Measurements from ENCODE around the gene HEATR9.

HEATR9 gene

GRCh38 chr17:35846055-35846809 lies 22.5 kb downstream of the HEATR9 start:
- Histone ChIP-seq H3K4me3 (ENCODE audit: low read length) (no peak overlapping the region), H3K9ac (ENCODE audit: low read length) (no peak overlapping the region), H3K9me2 (replicated peaks; ENCODE audit: insufficient read depth, low read length) (no peaks in the 10 kb centered on the region), H4K20me1 (ENCODE audit: insufficient read depth, low read length) (peaks cover 3% of the 10 kb centered on the region; the same call in 1 of the 2 replicates), H3K4me1 (ENCODE audit: low read length) (no peaks in the 10 kb centered on the region), H3K27me3 (replicated peaks; ENCODE audit: insufficient read depth, low read length) (no peaks in the 10 kb centered on the region), H3K79me2 (ENCODE audit: low read length) (peaks cover 8% of the 10 kb centered on the region; the same call in 1 of the 2 replicates), H3K9me3 (replicated peaks; ENCODE audit: insufficient read depth, low read length) (no peaks in the 10 kb centered on the region), H3K36me3 (replicated peaks; ENCODE audit: insufficient read depth, low read length) (peaks cover 22% of the 10 kb centered on the region), H3K4me2 (ENCODE audit: low read depth, low read length) (no peak overlapping the region), H3F3A (ENCODE audit: insufficient read depth, low read length) (peaks cover 4% of the 10 kb centered on the region; the same call in 1 of the 2 replicates), H3K27ac (ENCODE audit: low read length) (no peak overlapping the region), H2AFZ (ENCODE audit: low read length) (no peak overlapping the region)
- no peak for DNase-seq
- TF ChIP-seq EZH2 (optimal IDR thresholded peaks at IDR 0.05; ENCODE audit: low read depth, low read length) (no peak), EZH2phosphoT487 (IDR thresholded peaks at IDR 0.05; ENCODE audit: low read length) (no peak), CTCF (IDR thresholded peaks at IDR 0.05; ENCODE audit: low read length) (no peak)

GRCh38 chr17:35844547-35844946 lies 24.1 kb downstream of the HEATR9 start:
- H3K9me2 ChIP-seq (replicated peaks; ENCODE audit: insufficient read depth, low read length) = no peaks in the 10 kb centered on the region
- peaks cover 8% of the 10 kb centered on the region; the same call in 1 of the 2 replicates for H3K79me2 ChIP-seq (ENCODE audit: low read length)
- peaks cover 3% of the 10 kb centered on the region; the same call in 1 of the 2 replicates for H4K20me1 ChIP-seq (ENCODE audit: insufficient read depth, low read length)
- no peaks in the 10 kb centered on the region for H3K9me3 ChIP-seq (replicated peaks; ENCODE audit: insufficient read depth, low read length)
- H3K27ac ChIP-seq (ENCODE audit: low read length) = no peak overlapping the region
- no peak for DNase-seq
- H3K9ac ChIP-seq (ENCODE audit: low read length) = no peak overlapping the region
- H3K4me1 ChIP-seq (ENCODE audit: low read length) = no peaks in the 10 kb centered on the region
- TF ChIP-seq CTCF (IDR thresholded peaks at IDR 0.05; ENCODE audit: low read length) = no peak
- no peak for TF ChIP-seq EZH2phosphoT487 (IDR thresholded peaks at IDR 0.05; ENCODE audit: low read length)
- no peak for TF ChIP-seq EZH2 (optimal IDR thresholded peaks at IDR 0.05; ENCODE audit: low read depth, low read length)
- H2AFZ ChIP-seq (ENCODE audit: low read length) = no peak overlapping the region
- peaks cover 22% of the 10 kb centered on the region for H3K36me3 ChIP-seq (replicated peaks; ENCODE audit: insufficient read depth, low read length)
- no peak overlapping the region for H3K4me3 ChIP-seq (ENCODE audit: low read length)
- no peaks in the 10 kb centered on the region for H3K27me3 ChIP-seq (replicated peaks; ENCODE audit: insufficient read depth, low read length)
- no peak overlapping the region for H3K4me2 ChIP-seq (ENCODE audit: low read depth, low read length)
- peaks cover 4% of the 10 kb centered on the region; the same call in 1 of the 2 replicates for H3F3A ChIP-seq (ENCODE audit: insufficient read depth, low read length)

GRCh38 chr17:35843698-35844097 lies 25.0 kb downstream of the HEATR9 start:
- H2AFZ ChIP-seq (ENCODE audit: low read length) = no peak overlapping the region
- H3K79me2 ChIP-seq (ENCODE audit: low read length) = peaks cover 8% of the 10 kb centered on the region; the same call in 1 of the 2 replicates
- no peak overlapping the region for H3K9ac ChIP-seq (ENCODE audit: low read length)
- no peak overlapping the region for H3K4me3 ChIP-seq (ENCODE audit: low read length)
- H3K9me3 ChIP-seq (replicated peaks; ENCODE audit: insufficient read depth, low read length) = no peaks in the 10 kb centered on the region
- peaks cover 3% of the 10 kb centered on the region; the same call in 1 of the 2 replicates for H4K20me1 ChIP-seq (ENCODE audit: insufficient read depth, low read length)
- H3K27ac ChIP-seq (ENCODE audit: low read length) = no peak overlapping the region
- H3K9me2 ChIP-seq (replicated peaks; ENCODE audit: insufficient read depth, low read length) = no peaks in the 10 kb centered on the region
- H3K4me1 ChIP-seq (ENCODE audit: low read length) = no peaks in the 10 kb centered on the region
- H3K27me3 ChIP-seq (replicated peaks; ENCODE audit: insufficient read depth, low read length) = no peaks in the 10 kb centered on the region
- peaks cover 22% of the 10 kb centered on the region for H3K36me3 ChIP-seq (replicated peaks; ENCODE audit: insufficient read depth, low read length)
- TF ChIP-seq EZH2 (optimal IDR thresholded peaks at IDR 0.05; ENCODE audit: low read depth, low read length) (no peak), CTCF (IDR thresholded peaks at IDR 0.05; ENCODE audit: low read length) (no peak), EZH2phosphoT487 (IDR thresholded peaks at IDR 0.05; ENCODE audit: low read length) (no peak)
- peaks cover 4% of the 10 kb centered on the region; the same call in 1 of the 2 replicates for H3F3A ChIP-seq (ENCODE audit: insufficient read depth, low read length)
- no peak for DNase-seq
- no peak overlapping the region for H3K4me2 ChIP-seq (ENCODE audit: low read depth, low read length)

All from MM.1S (cell line).